Heart left ventricle (tissue), 13 donors: ENCODE measurements around the gene ANKS4B.

Experiments
- POLR2A ChIP-seq, 2 donors: fragments of 450-650 bp; IDR thresholded peaks; one replicate each; pipeline ENCODE4 v1.6.1; 2017; ENCODE audit warnings: antibody characterized with exemption in 2 of 2, mild to moderate bottlenecking in 2 of 2, moderate library complexity in 2 of 2
- TF ChIP-seq, protein P1 (sequence below), 12 donors: fragments of 200-600 bp; sonication (generic) in 4 of 12; IDR thresholded peaks; one replicate each; pipeline versions ENCODE4 v1.5.0 to v1.8.0; 2018 to 2022; ENCODE audit warnings: antibody characterized with exemption in 12 of 12, mild to moderate bottlenecking in 5 of 12
- donor health status: ischemic (EF 13 %, LVEDD 7.1; RV severe dilation, severe dysfunction).
- donor health status: DM: no; HTN: yes; CAD: no.
- donor health status: DM: no; HTN: no; CAD: no.
- donor health status: ischemic (EF 25% LVEDD 6.9; RV normal size, moderate dysfunction).
- donor health status: ischemic (EF 25% LVEDD 5.7; RV mildly dilated, moderate dysfunction).
- donor health status: ischemic (EF 35%, LVEDD 5.7; RV mildly dilated, moderate dysfunction).
- donor health status: nonischemic (EF 11% LVEDD 7.7; RV severe dilation, severe dysfunction).
- donor health status: DM: yes; HTN: yes; CAD: no.
- donor health status: PGD.
- donor health status: ischemic (EF 29% LVEDD 5.4; RV normal size, mild dysfunction).
- donor health status: nonischemic (EF 23%, LVEDD 6.1; RV moderate dilation, normal function).

DNA sequence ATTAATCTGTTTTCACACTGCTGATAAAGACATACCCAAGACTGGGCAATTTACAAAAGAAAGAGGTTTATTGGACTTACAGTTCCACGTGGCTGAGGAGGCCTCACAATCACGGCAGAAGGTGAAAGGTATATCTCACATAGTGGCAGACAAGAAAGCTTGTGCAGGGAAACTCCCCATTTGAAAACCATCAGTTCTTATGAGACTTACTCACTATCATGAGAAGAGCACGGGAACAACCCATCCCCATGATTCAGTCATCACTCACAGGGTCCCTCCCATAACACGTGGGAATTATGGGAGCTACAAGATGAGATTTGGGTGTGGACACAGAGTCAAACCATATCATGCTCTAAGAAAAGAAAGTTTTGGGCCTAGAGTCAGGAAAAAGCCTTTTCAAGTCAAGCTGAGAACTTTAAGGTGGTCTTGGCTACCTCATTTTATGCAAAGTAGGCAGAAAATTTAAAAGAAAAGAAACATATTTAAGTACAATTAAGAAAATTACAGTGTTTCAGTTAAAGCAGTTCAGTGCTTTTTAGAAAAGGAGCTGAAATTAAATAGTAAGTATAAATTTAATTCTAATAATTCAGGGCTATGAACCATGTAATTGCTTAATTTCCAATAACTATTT is 69.5 kb downstream of the ANKS4B start:
- TF ChIP-seq, protein P1, sequence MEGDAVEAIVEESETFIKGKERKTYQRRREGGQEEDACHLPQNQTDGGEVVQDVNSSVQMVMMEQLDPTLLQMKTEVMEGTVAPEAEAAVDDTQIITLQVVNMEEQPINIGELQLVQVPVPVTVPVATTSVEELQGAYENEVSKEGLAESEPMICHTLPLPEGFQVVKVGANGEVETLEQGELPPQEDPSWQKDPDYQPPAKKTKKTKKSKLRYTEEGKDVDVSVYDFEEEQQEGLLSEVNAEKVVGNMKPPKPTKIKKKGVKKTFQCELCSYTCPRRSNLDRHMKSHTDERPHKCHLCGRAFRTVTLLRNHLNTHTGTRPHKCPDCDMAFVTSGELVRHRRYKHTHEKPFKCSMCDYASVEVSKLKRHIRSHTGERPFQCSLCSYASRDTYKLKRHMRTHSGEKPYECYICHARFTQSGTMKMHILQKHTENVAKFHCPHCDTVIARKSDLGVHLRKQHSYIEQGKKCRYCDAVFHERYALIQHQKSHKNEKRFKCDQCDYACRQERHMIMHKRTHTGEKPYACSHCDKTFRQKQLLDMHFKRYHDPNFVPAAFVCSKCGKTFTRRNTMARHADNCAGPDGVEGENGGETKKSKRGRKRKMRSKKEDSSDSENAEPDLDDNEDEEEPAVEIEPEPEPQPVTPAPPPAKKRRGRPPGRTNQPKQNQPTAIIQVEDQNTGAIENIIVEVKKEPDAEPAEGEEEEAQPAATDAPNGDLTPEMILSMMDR (IDR thresholded peaks at IDR 0.05), result no peak
- no peak for TF ChIP-seq POLR2A (IDR thresholded peaks at IDR 0.05)
